Activated effector memory CD4-positive, alpha-beta T cell treated with Interleukin-2 at 50 U/mL for 16 hours (primary cell): ENCODE data around the gene KLHL25.
"Not testable (repeated sequence)": the region's sequence is repeated elsewhere in the genome, so short reads cannot be mapped to it uniquely, and the experiment has no call there.

Source experiments
- DNase-seq: peaks from one replicate; pipeline ENCODE4 v3.0.0-alpha.2; 2020

Gene KLHL25

GRCh38 chr15:85794598-85795336 lies at the start of gene KLHL25:
TSS of gene KLHL25 (minus strand) at chr15:85794925. CDS start at chr15:85769810, 25,115 bp downstream.
- peak; percentile 90 for DNase-seq

GRCh38 chr15:85840802-85841152 lies 46.1 kb upstream of the KLHL25 start:
- DNase-seq = no peak

- peak; percentile 65 for DNase-seq
These were observed 45.5 kb upstream of the KLHL25 start for GRCh38 chr15:85840079-85840801.

DNA sequence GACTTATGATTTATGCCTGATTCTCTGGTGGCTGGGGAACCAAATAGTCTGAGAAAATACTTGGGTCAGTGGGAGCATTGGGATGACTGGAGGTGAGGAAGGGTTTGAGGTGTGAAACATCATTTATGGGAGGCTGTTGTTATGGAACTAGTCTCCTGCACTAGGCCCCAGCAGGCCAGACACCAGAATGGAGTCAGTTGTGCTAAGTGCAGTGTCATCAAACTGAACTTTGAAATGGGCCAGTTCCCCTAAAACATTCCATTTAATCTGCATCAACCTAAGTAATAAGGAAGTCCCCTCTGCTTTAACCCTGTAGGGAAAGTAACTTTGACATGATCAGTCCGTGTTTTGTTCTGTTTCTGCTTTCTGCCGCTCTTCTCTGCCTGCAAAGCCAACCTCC lies 44.9 kb upstream of the KLHL25 start:
- DNase-seq = no peak

GRCh38 chr15:85838655-85839054 lies 43.9 kb upstream of the KLHL25 start:
- no peak for DNase-seq

DNA sequence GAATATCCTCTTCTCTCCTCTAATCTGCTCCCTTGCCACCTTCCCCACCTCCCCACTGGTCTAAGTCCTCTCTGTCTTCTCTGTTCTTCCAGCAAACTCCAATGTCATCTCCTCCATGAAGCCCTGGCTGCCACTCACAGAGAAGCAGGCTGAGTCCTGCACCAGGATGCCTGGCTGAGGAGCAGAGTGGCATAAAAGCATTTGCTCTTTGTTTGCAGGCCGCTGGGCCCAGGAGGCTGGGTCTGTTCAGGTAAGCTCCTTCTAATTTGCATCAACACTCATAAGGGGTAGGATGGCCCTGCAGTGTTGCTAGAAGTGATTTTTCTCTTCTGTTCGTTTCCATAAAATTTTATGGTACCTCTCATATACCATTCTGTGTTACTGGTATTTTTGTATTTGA lies 43.2 kb upstream of the KLHL25 start:
- DNase-seq = no peak

DNA sequence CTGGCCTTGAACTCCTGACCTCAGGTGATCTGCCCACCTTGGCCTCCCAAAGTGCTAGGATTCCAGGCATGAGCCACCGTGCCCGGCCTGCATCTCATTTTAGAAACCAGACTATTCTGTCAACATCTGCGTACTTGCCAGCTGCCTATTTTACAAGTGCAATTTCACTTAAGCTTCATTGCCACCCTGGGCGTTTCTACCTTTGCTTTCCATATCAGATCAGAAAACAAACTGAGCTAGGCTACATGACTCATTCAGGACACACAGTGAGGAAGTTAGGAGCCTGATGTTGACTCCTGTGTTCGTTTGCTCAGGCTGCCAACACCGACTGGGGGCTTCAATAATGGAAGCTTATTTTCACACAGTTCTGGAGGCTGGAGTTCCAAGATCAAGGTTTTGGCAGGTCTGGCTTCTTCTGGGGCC lies 42.3 kb upstream of the KLHL25 start:
- DNase-seq = no peak

DNA sequence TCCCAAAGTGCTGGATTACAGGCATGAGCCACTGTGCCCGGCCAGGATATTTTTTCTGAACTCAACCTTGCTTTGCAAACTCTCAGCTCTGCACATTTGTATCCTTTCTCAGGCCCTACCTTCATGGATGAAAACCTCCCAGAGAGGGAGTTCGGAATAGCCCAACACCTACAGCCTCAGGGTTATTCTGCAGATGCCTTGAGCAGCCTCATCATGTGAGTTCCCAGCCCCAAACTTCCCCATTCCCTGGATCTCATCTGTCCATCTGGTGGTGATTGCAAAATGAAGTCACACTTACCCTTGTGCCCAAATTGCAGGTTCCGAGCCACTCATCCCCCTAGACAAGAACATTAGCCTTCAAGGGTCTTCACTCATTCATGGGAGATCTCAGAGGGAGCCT lies 39.9 kb upstream of the KLHL25 start:
- no peak for DNase-seq

- DNase-seq = no peak
These were observed 37.7 kb upstream of the KLHL25 start for GRCh38 chr15:85832394-85832793.

GRCh38 chr15:85831415-85832113 lies 36.8 kb upstream of the KLHL25 start:
- DNase-seq = no peak

DNA sequence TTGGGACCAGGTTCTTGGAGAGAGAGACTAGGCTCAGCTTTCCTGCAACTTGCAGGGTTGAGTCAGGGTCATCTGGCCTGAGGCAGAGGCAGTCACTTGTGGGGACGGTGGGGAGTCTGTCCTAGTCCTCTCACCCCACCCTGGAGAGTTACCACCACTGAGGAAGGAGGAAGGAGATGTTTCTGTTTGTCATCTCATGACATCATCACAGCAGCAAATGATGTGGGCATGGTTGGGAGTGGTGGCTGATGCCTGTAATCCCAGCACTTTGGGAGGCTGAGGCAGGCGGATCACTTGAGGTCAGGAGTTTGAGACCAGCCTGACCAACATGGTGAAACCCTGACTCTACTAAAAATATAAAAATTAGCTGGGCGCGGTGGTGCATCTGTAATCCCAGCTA lies 35.0 kb upstream of the KLHL25 start:
- not testable (repeated sequence) for DNase-seq

GRCh38 chr15:85828874-85829273 lies 34.1 kb upstream of the KLHL25 start:
- no peak for DNase-seq

- no peak for DNase-seq
These were observed 33.4 kb upstream of the KLHL25 start for GRCh38 chr15:85828126-85828525.

DNA sequence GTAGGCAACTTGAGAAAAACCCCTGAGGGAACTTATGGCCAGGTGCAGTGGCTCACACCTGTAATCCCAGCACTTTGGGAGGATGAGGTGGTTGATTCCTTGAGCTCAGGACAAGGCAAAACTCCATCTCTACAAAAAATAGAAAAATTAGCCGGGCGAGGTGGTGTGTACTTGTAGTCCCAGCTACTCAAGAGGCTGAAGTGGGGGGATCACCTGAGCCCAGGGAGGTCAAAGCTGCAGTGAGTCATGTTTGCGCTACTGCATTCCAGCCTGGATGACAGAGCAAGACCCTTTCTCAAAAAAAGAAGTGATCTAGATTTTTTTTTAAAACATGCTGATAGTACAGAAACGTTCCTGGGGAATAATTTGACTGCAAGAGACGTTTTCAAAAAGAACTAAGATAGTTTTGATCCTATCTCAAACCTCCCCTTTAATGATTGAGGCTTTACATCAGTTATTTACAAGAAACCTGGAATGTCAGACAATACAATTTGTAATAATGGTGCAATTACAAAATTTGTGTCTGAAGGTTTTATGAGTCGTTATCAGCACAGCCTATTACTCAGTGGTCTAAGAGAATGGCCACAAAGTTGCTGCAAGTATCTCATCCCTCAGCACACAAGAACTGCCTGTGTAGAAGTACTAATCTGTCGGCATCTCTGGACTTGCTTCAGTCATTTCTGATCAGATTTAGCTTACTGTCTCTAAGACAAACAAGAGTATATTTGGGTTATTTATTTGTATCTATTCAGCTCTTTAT lies 32.2 kb upstream of the KLHL25 start:
- no peak for DNase-seq

- no peak for DNase-seq
These were observed 31.0 kb upstream of the KLHL25 start for GRCh38 chr15:85825719-85826118.

GRCh38 chr15:85825118-85825517 lies 30.4 kb upstream of the KLHL25 start:
- no peak for DNase-seq

GRCh38 chr15:85821545-85821944 lies 26.8 kb upstream of the KLHL25 start:
- no peak for DNase-seq

DNA sequence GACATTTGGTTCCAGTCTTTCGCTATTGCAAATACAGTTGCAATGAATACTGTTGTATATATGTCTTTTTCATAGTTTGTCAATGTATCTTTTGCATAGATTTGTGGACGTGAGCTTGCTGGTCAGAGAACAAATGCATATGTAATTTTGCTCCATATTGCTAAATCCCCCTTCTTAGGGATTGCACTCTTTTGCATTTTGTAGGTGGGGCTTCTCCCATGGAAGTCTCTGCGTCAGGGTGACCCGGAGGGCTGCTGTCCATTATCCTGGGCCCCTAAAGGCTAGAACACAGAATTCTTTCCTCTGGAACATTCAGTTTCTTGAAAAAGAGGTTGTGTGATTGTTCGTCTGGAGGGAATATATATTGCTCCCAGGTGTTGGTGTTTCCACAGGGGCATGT lies 25.2 kb upstream of the KLHL25 start:
- no peak for DNase-seq

DNA sequence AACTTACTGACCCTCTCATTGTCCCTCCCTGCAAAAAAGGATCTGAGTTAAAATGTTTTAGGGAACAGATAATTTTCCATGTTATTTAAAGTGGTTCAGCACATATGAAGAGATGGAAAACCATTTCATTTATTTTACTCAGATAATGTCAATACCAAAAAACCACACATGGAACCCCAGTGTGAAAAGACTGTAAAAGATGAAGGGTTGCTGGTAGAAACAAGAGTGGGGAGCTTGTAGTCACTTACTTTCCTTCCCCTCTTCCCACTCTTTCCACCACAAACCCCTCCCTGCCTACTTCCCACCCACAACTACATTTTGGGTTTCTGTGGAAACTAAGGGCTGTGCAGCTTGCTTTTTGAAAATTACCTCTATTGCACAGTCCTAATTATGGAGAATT lies 18.5 kb upstream of the KLHL25 start:
- DNase-seq = no peak

DNA sequence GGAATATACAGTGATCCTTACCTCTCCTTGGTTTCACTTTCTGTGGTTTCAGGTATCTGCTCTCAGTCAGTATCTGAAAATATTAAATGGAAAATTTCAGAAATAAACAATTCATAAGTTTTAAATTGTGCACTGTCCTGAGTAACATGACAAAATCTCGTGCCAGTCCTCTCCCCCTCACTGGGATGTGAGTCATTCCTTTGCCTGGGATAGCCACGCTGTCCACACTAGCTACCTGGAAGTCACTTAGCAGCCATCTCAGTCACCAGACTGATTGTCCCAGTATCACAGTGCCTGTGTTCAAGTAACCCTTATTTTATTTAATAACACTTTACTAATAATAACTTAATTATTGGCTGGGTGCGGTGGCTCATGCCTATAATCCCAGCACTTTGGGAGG lies 15.3 kb upstream of the KLHL25 start:
- no peak for DNase-seq

GRCh38 chr15:85805420-85805819 lies 10.7 kb upstream of the KLHL25 start:
- no peak for DNase-seq

DNA sequence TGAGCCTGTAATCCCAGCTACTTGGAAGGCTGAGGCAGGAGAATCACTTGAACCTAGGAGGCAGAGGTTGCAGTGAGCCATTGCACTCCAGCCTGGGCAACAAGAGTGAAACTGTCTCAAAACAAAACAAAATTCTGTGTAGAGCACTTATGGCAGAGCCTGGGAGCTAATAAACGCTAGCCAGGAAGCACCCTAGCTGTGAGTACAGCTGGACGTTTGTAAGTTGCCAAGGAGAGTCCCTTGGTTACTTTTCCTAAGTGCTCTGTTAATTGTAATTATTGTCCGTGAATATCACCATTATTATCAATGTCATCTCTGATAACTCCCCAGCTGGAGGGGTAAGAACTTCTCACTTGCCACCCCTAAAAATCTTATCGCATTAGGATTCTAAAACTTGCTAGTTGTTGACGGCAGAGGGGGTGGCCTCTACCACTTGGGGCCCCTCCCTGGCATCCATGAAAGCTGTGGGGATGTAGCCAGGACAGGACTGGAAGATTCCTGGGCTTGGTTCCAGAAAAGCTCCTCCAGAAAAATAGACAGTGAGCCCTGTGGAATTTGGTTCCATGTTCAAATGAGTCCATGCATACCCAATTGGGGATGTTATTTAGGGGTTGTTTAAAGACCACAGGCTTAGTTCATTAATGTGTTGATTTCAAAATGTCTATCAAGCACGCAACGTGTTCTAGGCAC lies 9.9 kb upstream of the KLHL25 start:
- no peak for DNase-seq

- not testable (repeated sequence) for DNase-seq
These were observed 7.9 kb upstream of the KLHL25 start for GRCh38 chr15:85802617-85803016.
